Measurements from ENCODE around the gene TMEM125. TPM values are rescaled to one million over a fixed set of nuclear protein-coding genes. Genes with fewer than 3 reads are reported as not detected.

Gene TMEM125
- total RNA-seq, 2 donors from 2014 or later, result 59.8 to 80.0 TPM

- no peak overlapping the region for H3K9ac ChIP-seq (ENCODE audit: low read depth in 2 of 2, low read length in 2 of 2)
- no peaks in the 10 kb centered on the region for H3K27me3 ChIP-seq
- no peaks in the 10 kb centered on the region for H3K9me3 ChIP-seq
- DNase-seq, result no peak
- no peak for TF ChIP-seq CTCF (IDR thresholded peaks at IDR 0.05)
- H3K27ac ChIP-seq, result no peak overlapping the region
- intact Hi-C loops (cut with DNase I), result no loop called here
- no peaks in the 10 kb centered on the region for H3K36me3 ChIP-seq
- H3K4me3 ChIP-seq, result no peak overlapping the region
- no peaks in the 10 kb centered on the region for H3K4me1 ChIP-seq
These were observed 36.2 kb upstream of the TMEM125 start for GRCh38 chr1:43233631-43234030.

GRCh38 chr1:43234267-43234666 is 35.5 kb upstream of the TMEM125 start:
- no peaks in the 10 kb centered on the region for H3K4me1 ChIP-seq
- no peaks in the 10 kb centered on the region for H3K27me3 ChIP-seq
- no peak for TF ChIP-seq CTCF (IDR thresholded peaks at IDR 0.05)
- H3K27ac ChIP-seq, result no peak overlapping the region
- H3K4me3 ChIP-seq, result no peak overlapping the region
- no peaks in the 10 kb centered on the region for H3K36me3 ChIP-seq
- no peak for DNase-seq
- H3K9ac ChIP-seq (ENCODE audit: low read depth in 2 of 2, low read length in 2 of 2), result no peak overlapping the region
- H3K9me3 ChIP-seq, result no peaks in the 10 kb centered on the region
- intact Hi-C loops (cut with DNase I), result no loop called here

GRCh38 chr1:43235040-43235439 is 34.7 kb upstream of the TMEM125 start:
- no peak for DNase-seq
- no peaks in the 10 kb centered on the region for H3K36me3 ChIP-seq
- H3K9ac ChIP-seq (ENCODE audit: low read depth in 2 of 2, low read length in 2 of 2), result peak overlapping the region in 1 of 2 donors; percentile 9
- TF ChIP-seq CTCF (IDR thresholded peaks at IDR 0.05), result no peak
- no peak overlapping the region for H3K4me3 ChIP-seq
- H3K4me1 ChIP-seq, result no peaks in the 10 kb centered on the region
- H3K9me3 ChIP-seq, result no peaks in the 10 kb centered on the region
- intact Hi-C loops (cut with DNase I), result no loop called here
- H3K27ac ChIP-seq, result no peak overlapping the region
- no peaks in the 10 kb centered on the region for H3K27me3 ChIP-seq

DNA sequence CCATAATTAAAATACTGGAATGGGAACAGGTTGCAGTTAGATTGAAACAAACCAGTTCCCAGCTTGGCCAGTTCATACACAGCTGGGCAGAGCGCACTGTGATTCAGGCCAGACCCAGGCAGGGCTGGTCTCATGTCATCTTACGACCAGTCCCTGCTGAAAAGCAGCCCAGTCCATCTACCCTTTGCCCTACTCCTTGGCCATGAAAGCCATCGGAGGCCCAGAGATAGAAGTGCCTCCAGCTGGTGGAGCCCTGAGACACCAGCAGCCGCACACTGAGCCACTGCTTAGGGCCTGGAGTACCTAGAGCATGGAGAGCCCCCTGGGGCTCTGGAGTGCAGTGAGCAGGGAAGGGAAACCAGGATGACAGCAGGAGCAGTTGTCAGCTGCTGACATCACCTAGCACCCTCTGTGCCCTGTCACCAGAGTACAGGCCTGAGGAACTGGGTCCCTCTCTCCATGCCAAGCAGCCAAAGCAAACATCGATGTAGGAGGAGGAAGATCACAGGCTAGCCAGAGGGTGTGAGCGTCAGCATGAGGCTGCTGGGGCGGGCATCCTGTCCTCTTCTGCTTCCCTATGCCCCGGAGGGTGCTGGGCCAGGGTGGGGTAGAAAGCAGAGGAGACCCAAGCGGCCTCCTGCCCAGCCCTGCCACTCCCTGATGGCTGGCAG is 34.2 kb upstream of the TMEM125 start:
- intact Hi-C loops (cut with DNase I), result no loop called here
- Histone ChIP-seq H3K4me1 (no peaks in the 10 kb centered on the region), H3K36me3 (no peaks in the 10 kb centered on the region), H3K27ac (no peak overlapping the region), H3K4me3 (no peak overlapping the region), H3K9ac (ENCODE audit: low read depth in 2 of 2, low read length in 2 of 2) (peak overlapping the region in 1 of 2 donors; percentile 9), H3K9me3 (no peaks in the 10 kb centered on the region), H3K27me3 (no peaks in the 10 kb centered on the region)
- TF ChIP-seq CTCF (IDR thresholded peaks at IDR 0.05), result no peak
- DNase-seq, result peak; percentile 59

- Histone ChIP-seq H3K9me3 (no peaks in the 10 kb centered on the region), H3K27ac (no peak overlapping the region), H3K27me3 (no peaks in the 10 kb centered on the region), H3K36me3 (no peaks in the 10 kb centered on the region), H3K4me1 (no peaks in the 10 kb centered on the region), H3K4me3 (no peak overlapping the region), H3K9ac (ENCODE audit: low read depth in 2 of 2, low read length in 2 of 2) (no peak overlapping the region)
- DNase-seq, result no peak
- intact Hi-C loops (cut with DNase I), result no loop called here
- TF ChIP-seq CTCF (IDR thresholded peaks at IDR 0.05), result no peak
These were observed 32.7 kb upstream of the TMEM125 start for GRCh38 chr1:43237121-43237520.
